GM12878 (cell line): ENCODE data around the gene IDH3A.

Experiments used
- BHLHE40 ChIP-seq, 2 experiments: fragments of 450-650 bp in 1 of 2; IDR thresholded peaks; 2 replicates each; pipeline ENCODE4 v1.6.1; 2011 to 2017; ENCODE audit warnings: low read depth in 2 of 2, borderline replicate concordance in 1 of 2, improper control_type of control experiment in 1 of 2, low read length in 1 of 2, mild to moderate bottlenecking in 1 of 2
- TF ChIP-seq, protein P1 (sequence below), 3 experiments: IDR thresholded peaks in 2 of 3; conservative IDR thresholded peaks in 1 of 3; 2 replicates each; pipeline ENCODE4 v1.5.1; 2011; ENCODE audit warnings: low read depth in 3 of 3, low read length in 3 of 3, mild to moderate bottlenecking in 3 of 3, control low read depth in 2 of 3, moderate library complexity in 2 of 3, inconsistent platforms in 1 of 3, mixed read lengths in 1 of 3; ENCODE audit not compliant: control insufficient read depth in 2 of 3, insufficient read depth in 1 of 3; ENCODE audit errors: extremely low read depth in 1 of 3

DNA sequence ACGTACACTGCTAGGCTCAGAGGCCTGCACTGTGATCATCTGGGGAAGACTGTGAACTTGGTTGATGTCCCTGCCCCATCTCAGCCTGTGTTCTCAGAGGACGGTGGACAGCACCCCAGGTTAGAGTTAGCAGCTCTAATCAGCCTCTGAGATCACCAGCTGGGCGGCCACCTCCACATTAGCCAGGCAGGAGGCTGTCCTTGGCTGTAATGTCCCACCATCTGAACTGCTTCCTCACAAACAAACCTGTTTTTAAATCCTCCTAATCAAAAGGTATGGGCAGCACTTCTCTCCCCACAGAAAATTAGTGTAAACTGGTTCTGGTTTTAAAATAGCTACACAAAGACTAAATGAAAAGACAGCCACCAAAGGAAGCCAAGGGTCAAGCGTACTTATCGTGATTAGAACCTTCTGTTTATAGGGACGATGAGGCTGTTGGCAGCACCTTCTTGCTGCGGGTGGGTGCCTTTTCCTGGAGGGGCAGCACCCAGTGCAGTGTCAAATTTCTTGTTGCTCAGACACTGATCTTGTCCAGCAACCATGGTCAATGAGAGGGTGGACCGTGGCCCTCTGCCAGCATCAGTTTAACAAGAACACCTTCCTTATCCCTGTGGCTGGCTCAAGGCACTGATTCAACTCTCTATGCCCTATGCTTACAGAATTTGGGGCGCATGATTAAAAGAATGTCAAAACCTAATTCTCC, 60.6 kb downstream of the IDH3A start:
- TF ChIP-seq, protein P1, sequence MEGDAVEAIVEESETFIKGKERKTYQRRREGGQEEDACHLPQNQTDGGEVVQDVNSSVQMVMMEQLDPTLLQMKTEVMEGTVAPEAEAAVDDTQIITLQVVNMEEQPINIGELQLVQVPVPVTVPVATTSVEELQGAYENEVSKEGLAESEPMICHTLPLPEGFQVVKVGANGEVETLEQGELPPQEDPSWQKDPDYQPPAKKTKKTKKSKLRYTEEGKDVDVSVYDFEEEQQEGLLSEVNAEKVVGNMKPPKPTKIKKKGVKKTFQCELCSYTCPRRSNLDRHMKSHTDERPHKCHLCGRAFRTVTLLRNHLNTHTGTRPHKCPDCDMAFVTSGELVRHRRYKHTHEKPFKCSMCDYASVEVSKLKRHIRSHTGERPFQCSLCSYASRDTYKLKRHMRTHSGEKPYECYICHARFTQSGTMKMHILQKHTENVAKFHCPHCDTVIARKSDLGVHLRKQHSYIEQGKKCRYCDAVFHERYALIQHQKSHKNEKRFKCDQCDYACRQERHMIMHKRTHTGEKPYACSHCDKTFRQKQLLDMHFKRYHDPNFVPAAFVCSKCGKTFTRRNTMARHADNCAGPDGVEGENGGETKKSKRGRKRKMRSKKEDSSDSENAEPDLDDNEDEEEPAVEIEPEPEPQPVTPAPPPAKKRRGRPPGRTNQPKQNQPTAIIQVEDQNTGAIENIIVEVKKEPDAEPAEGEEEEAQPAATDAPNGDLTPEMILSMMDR (IDR thresholded peaks at IDR 0.05 in 2 of 3, conservative IDR thresholded peaks at IDR 0.05 in 1 of 3; ENCODE audit: control insufficient read depth in 2 of 3, extremely low read depth in 1 of 3, insufficient read depth in 1 of 3, low read depth in 3 of 3, low read length in 3 of 3), result no peak
- TF ChIP-seq BHLHE40 (IDR thresholded peaks at IDR 0.05; ENCODE audit: borderline replicate concordance in 1 of 2, low read depth in 2 of 2, low read length in 1 of 2), result no peak
